GM19452 (cell line): ENCODE data around the gene IFT172.

Experiments
- ATAC-seq: cut with Tn5 transposase; IDR thresholded peaks from one replicate; pipeline ENCODE4 v1.9.1; 2021; ENCODE audit not compliant: unreplicated experiment

The IFT172 gene

GRCh38 chr2:27494284-27494943 is 4.9 kb upstream of the IFT172 start:
- ATAC-seq, result no peak

- no peak for ATAC-seq
These were observed 4.4 kb upstream of the IFT172 start for GRCh38 chr2:27493948-27494283.

GRCh38 chr2:27492557-27492956 is 3.0 kb upstream of the IFT172 start:
- ATAC-seq, result no peak

GRCh38 chr2:27489118-27489497 is 435 bp downstream of the IFT172 start:
- no peak for ATAC-seq

DNA sequence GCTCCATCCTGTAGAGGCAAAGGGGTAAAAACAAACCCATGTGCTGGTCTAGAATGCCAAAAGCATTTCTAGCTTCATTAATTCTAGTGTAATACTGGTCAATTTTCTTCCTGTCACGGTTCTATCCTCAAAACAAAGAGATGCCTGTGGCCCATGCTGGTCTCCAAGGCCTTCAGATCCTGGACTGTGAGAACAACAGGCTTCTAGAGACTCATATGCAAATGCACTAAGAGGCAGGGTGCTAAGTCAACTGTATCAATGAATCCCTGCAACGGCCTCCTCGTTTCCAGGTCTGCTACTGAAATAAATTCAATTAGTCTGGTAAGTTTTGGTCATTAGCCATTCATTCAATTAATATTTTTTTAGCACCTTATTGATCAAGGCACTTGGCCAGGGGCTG is 4.0 kb downstream of the IFT172 start:
- ATAC-seq, result no peak

- ATAC-seq, result no peak
These were observed 17.6 kb downstream of the IFT172 start for GRCh38 chr2:27471961-27472360.

GRCh38 chr2:27464443-27464842 is 25.1 kb downstream of the IFT172 start:
- ATAC-seq, result no peak

DNA sequence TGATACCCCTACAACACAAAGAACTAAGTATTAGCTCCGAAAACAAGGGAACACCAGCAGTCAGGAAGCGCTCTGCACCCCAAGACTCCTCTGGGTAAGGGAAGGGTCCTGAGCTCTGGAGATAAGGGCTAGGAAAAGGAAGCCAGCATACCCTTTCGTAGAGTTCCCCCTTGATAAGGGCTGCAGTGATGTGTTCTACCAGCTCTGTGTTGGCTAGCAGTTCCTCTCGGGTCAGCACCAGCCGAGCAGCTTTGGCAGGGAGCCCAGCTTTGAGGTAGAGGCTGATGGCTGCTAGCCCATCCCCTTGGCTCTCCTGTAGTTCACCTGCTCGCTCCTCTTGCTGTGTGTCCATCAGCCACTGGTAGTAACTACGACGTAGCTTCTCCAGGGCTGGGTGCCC is 28.4 kb downstream of the IFT172 start:
- no peak for ATAC-seq

GRCh38 chr2:27453968-27454367 is 35.6 kb downstream of the IFT172 start:
- ATAC-seq, result no peak

DNA sequence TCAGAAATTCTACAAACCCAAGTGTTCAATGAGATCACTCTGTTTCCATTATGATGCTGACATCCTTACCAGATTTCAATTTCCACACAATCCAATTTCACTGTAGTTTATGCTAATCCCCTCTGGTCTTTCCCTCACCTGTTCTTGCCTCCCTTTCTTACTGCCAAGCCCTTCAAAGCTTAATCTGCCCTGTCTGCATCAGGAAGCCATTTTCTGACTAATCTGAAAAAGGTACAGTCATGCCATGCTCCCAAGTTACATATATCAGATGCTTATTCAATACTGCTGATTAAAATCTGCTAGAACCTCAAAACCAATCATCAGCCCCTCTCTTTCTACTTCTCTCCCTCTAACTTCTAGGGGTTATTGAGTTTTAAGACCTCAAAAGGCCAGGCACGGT is 38.4 kb downstream of the IFT172 start:
- ATAC-seq, result no peak

DNA sequence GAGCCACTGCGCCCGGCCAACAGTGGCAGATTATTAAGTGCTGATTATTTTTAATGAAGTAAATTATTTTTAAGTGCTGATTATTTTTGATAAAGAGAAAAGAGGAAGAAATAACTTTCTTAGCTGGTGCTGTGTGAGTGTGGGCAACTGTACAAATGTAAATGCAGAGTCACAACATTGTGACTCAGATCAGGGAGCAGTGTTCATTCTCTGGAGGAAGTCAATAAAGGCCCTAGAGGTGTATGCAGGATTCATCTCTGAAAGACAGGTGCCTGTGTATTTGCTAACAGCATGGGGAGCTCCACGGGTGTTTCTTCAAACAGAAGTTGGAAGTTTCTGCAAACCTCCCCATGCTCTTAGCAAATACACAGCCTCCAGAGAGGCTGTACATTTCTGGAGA is 41.2 kb downstream of the IFT172 start:
- ATAC-seq, result no peak

- no peak for ATAC-seq
These were observed 43.5 kb downstream of the IFT172 start for GRCh38 chr2:27446057-27446456.

DNA sequence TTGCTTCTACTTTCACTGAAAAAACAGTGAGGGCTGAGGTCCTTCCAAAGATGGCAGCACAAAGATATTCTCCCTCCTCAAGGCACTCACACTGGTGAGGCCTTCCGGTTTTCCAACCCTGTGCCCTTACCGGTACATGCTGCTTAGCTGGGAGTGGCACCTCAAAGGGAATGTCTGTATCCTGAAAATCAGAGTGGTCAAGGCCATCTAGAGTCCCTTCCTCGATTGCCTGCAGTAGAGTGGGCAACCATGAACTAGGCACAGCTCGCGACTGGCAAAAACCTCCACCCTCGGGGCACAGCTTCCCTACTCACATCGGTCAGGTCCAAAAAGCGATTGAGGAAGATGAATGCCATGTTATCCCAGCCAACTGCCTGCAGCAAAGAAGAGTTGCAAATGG is 43.9 kb downstream of the IFT172 start:
- ATAC-seq, result no peak

DNA sequence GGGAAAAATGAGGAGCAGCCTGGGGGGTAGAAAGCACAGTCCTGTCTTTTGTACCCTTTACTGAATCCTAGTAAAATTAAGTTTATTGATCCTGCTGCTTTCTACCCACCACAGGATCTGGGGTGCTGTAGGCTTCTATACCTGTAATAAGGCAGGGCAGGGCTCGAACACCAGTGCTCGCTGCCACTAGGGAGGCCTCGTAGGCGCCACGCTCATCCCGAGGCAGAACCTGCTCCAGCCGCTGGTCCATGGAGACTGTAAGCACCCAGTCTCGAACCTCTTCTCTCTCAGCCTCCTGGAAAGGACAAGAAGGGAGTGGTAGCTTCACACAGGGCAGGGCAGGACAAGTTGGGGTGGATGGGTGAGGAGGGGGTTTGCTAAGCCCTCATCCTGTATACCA is 44.4 kb downstream of the IFT172 start:
- no peak for ATAC-seq

DNA sequence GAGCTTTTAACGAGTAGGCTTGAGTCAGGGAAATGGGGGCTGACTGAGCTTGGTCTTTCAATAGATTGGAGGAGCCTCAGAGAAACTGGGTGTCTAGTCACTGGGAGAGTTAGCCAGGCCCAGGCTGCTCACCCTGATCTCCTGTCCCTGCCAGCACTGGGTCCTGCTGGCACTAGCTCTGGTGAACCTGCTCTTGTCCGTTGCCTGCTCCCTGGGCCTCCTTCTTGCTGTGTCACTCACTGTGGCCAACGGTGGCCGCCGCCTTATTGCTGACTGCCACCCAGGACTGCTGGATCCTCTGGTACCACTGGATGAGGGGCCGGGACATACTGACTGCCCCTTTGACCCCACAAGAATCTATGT is 46.6 kb downstream of the IFT172 start:
- no peak for ATAC-seq

GRCh38 chr2:27441958-27442919 is 47.3 kb downstream of the IFT172 start, which contains the start of gene KRTCAP3:
KRTCAP3 (plus strand) TSS chr2:27442381; CDS start chr2:27442413, 32 bp downstream.
- no peak for ATAC-seq

DNA sequence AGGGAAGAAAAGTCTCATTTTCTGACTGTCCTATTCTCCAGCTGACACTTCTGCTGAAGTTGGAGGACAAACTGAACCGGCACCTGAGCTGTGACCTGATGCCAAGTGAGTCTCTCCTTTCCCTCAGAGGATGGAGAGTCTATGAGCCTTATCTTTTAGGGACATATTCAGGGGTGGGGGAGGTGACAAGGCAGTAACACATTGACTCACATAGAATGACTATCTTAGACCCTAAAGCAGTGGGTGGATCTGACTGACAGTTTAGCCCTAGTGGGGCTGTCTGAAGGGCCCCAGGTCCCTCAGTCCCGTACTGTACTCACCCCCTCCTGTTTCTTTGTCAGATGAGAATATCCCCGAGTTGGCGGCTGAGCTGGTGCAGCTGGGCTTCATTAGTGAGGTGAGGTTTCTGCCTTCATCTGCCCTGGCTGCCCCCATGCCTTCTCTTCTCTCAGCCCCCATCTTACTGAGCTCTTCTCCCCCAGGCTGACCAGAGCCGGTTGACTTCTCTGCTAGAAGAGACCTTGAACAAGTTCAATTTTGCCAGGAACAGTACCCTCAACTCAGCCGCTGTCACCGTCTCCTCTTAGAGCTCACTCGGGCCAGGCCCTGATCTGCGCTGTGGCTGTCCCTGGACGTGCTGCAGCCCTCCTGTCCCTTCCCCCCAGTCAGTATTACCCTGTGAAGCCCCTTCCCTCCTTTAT is 48.2 kb downstream of the IFT172 start:
- ATAC-seq, result no peak

GRCh38 chr2:27435628-27436027 is 53.9 kb downstream of the IFT172 start:
- ATAC-seq, result no peak

- no peak for ATAC-seq
These were observed 58.1 kb downstream of the IFT172 start for GRCh38 chr2:27431395-27431794.

GRCh38 chr2:27428978-27429541 is 60.5 kb downstream of the IFT172 start:
- ATAC-seq, result peak; percentile 74

DNA sequence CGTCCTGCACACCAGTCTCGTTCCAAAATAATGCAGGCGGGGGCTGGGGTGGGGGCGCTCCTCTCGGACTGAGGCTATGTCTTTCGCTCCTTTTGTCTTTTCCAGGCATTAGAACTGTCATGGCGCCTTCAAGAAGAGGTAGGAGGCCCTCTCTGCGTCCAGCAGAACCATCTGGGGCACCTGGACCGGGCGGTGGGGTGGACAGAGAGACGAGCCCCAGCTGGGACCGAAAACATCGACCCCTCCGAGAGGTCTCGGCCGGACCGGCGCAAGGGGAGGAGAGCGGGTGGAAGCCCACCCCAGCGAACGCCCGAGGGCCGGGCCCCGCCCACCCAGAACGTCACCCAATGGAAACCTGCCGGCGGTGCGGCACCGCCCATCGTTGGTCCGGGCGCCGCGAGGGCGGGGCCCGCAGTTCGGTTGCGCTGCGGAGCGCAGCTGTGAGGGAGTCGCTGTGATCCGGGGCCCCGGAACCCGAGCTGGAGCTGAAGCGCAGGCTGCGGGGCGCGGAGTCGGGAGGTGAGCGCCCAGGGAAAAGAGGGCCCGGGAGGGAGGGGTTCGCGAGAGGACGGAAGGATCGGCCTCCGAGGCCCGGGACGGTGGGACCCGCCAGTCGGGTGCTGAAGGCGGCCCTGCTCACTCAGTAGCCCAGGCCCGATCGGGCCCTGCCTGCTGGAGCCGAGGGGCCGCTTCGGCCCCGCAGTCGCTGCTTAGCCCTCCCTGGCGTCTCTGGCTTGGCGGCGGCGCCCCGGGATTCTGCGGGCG is 61.1 kb downstream of the IFT172 start, which contains the start of gene NRBP1:
Gene NRBP1, plus strand, starts transcription at position 419 of the 765 bp plus-strand sequence. CDS start 4,643 bp downstream, outside the sequence.
- peak; percentile 88 for ATAC-seq
